ENCODE results near the gene PLSCR1.

DNA sequence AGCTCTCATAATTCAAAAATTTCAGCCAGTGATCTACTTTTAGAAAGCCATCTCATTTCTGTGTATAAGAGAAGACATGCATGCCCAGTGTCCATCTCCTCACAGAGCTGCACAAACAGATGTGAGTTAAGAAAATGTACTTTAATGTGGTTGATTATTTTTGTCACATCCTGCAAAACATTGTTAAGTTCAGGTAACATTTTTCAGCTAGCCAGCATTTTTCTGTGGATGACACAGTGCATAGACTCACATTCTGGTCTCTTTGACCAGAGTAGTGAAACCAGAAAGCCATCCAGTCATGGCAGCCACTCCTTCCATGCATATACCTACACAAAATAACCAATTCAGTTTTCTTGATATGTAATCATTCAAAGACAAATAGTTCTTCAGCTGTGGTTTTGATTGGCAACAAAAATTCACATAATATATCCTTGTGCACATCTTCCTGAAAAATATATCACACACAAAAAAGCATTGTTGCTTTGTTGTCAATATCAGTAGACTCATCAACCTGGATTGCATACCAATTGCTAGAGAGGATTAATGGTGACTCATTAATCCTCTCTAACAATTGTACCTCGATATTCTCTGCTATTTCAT, 2.1 kb upstream of the PLSCR1 start:
- TF ChIP-seq, protein P1, sequence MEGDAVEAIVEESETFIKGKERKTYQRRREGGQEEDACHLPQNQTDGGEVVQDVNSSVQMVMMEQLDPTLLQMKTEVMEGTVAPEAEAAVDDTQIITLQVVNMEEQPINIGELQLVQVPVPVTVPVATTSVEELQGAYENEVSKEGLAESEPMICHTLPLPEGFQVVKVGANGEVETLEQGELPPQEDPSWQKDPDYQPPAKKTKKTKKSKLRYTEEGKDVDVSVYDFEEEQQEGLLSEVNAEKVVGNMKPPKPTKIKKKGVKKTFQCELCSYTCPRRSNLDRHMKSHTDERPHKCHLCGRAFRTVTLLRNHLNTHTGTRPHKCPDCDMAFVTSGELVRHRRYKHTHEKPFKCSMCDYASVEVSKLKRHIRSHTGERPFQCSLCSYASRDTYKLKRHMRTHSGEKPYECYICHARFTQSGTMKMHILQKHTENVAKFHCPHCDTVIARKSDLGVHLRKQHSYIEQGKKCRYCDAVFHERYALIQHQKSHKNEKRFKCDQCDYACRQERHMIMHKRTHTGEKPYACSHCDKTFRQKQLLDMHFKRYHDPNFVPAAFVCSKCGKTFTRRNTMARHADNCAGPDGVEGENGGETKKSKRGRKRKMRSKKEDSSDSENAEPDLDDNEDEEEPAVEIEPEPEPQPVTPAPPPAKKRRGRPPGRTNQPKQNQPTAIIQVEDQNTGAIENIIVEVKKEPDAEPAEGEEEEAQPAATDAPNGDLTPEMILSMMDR (IDR thresholded peaks at IDR 0.05; ENCODE audit: insufficient read depth, low read length, poor library complexity, severe bottlenecking) = no peak
- TF ChIP-seq EZH2phosphoT487 (conservative IDR thresholded peaks at IDR 0.05; ENCODE audit: low read length) = no peak

All from SU-DHL-6 (cell line).